NT2/D1 (cell line): Measurements from ENCODE around the gene ADGRL3.

ENCODE experiments used
- DNase-seq: peaks from one replicate; pipeline ENCODE4 v3.0.0-alpha.2; 2011; ENCODE audit warnings: low read depth, low spot score
- H3K27me3 ChIP-seq: 2 replicates; pipeline ENCODE4 v1.6.0; 2011; ENCODE audit warnings: mild to moderate bottlenecking; ENCODE audit not compliant: insufficient read length, insufficient read depth
- H3K36me3 ChIP-seq: 2 replicates; pipeline ENCODE4 v1.6.1; 2011; ENCODE audit warnings: mild to moderate bottlenecking, low read length, mixed read lengths; ENCODE audit not compliant: insufficient read depth, insufficient read length
- H3K4me1 ChIP-seq: 2 replicates; pipeline ENCODE4 v1.5.1; 2011; ENCODE audit not compliant: insufficient read depth, insufficient read length
- H3K4me3 ChIP-seq: 2 replicates; pipeline ENCODE4 v1.5.1; 2011; ENCODE audit warnings: low read depth; ENCODE audit not compliant: insufficient read length
- H3K9ac ChIP-seq: 2 replicates; pipeline ENCODE4 v1.6.0; 2011; ENCODE audit warnings: low read depth; ENCODE audit not compliant: insufficient read length
- H3K9me3 ChIP-seq: 2 replicates; pipeline ENCODE4 v1.5.1; 2011; ENCODE audit warnings: mild to moderate bottlenecking, low read length; ENCODE audit not compliant: insufficient read depth
- SUZ12 ChIP-seq: IDR thresholded peaks from 2 replicates; pipeline ENCODE4 v1.6.1; 2011; ENCODE audit not compliant: insufficient read length, insufficient read depth; ENCODE audit errors: extremely low read depth
- YY1 ChIP-seq: IDR thresholded peaks from 2 replicates; pipeline ENCODE4 v1.6.1; 2011; ENCODE audit not compliant: insufficient read length, insufficient read depth
- ZNF274 ChIP-seq: IDR thresholded peaks from 2 replicates; pipeline ENCODE4 v1.6.1; 2011; ENCODE audit warnings: mild to moderate bottlenecking, low read depth, low read length

ADGRL3 gene

DNA sequence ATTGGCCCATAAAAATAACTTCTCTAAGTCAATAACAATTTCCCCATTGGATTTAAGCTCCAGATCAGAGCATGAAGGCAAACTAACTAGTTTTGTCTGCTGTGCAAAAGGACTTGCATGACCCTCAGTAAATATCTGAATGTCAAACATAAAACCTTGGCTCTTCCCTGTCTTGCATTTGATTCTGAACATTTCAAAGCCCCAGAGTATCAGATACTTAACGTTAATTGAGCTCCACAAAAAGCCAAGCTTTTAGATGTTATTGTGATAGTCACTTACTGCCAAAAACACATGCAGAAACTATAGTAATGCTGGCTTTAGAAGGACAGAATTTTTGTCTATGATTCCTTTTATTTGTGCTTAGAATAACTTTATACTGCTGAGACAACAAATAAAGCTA lies 664.2 kb downstream of the ADGRL3 start:
- H3K27me3 ChIP-seq, result no peaks in the 10 kb centered on the region
- no peaks in the 10 kb centered on the region for H3K4me1 ChIP-seq
- DNase-seq, result no peak
- no peaks in the 10 kb centered on the region for H3K36me3 ChIP-seq
- TF ChIP-seq SUZ12, result no peak
- TF ChIP-seq YY1, result no peak
- no peak for TF ChIP-seq ZNF274
- no peak overlapping the region for H3K9ac ChIP-seq
- H3K4me3 ChIP-seq, result no peak overlapping the region
- no peaks in the 10 kb centered on the region for H3K9me3 ChIP-seq

DNA sequence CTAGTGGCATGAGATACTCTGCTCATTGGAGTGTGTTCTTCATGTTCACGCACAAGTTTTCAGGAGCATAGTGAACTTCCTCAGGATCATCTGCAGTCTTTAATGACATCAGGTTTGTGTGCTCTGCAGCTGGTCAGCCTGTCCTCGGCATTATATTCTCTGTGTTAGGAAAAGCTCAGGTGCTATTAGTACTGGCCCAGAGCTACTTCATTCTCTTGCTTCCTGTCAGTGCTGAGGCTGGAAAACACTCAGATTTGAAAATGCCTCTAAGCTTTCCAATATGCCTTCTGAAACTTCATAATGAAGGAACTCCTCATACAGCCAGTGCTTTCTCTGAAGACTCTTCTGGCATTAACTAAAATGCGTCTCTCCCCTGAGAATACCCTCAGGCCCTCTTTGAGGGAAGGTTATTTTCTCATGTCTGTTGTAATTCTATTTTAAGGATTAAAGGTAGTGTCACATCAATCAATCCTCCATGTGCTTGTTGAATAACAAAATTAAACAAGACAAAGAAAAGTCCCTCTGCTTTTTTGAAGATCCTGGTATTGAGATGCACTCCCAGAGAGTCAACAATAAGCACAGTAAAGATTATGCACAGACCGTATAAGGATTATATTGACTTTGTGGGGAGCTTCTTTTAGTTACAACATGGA lies 666.4 kb downstream of the ADGRL3 start:
- H3K4me3 ChIP-seq, result no peak overlapping the region
- no peaks in the 10 kb centered on the region for H3K36me3 ChIP-seq
- no peak for DNase-seq
- no peaks in the 10 kb centered on the region for H3K4me1 ChIP-seq
- no peaks in the 10 kb centered on the region for H3K9me3 ChIP-seq
- no peaks in the 10 kb centered on the region for H3K27me3 ChIP-seq
- H3K9ac ChIP-seq, result no peak overlapping the region
- TF ChIP-seq SUZ12 (no peak), YY1 (no peak), ZNF274 (no peak)

DNA sequence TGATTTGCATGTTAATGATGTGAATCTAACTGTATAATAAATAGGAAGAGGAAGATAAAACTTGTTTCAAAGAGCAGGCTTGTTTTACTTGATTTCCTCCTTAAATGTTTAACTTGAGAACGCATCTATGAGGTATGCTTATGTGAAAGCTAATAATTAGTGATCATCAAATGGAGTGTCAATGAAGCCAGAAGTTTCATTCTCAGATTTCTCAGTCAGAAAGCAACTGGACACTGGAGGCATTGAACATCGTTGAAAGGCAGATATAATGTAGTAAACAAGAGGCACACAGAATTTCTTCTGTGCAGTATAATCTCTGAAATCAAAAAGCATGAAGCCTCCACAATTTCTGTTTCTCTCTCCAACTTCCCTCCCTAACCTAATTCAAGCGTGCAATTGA lies 672.9 kb downstream of the ADGRL3 start:
- Histone ChIP-seq H3K36me3 (no peaks in the 10 kb centered on the region), H3K4me3 (no peak overlapping the region), H3K9ac (no peak overlapping the region), H3K4me1 (no peaks in the 10 kb centered on the region), H3K27me3 (no peaks in the 10 kb centered on the region), H3K9me3 (no peaks in the 10 kb centered on the region)
- no peak for DNase-seq
- no peak for TF ChIP-seq YY1
- no peak for TF ChIP-seq ZNF274
- no peak for TF ChIP-seq SUZ12

DNA sequence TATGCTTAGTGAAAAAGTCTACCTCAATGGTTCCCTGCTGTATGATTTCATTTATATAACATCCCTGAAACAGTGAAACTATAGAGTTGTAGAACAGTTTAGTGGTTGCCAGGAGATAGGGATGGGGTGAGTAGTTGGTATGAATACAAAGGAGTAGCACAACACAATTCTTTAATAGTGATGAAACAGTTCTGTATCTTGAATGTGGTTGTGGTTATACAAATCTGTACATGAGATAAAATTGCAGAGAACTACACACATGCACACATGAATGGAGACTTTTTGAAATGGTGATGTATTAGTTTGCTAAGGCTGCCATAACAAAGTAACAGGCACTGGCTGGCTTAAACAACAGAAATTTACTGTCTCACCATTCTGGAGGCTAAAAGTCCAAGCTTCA lies 677.1 kb downstream of the ADGRL3 start:
- Histone ChIP-seq H3K36me3 (no peaks in the 10 kb centered on the region), H3K9me3 (no peaks in the 10 kb centered on the region), H3K9ac (no peak overlapping the region), H3K4me1 (no peaks in the 10 kb centered on the region), H3K4me3 (no peak overlapping the region), H3K27me3 (no peaks in the 10 kb centered on the region)
- TF ChIP-seq SUZ12 (no peak), YY1 (no peak), ZNF274 (no peak)
- no peak for DNase-seq

DNA sequence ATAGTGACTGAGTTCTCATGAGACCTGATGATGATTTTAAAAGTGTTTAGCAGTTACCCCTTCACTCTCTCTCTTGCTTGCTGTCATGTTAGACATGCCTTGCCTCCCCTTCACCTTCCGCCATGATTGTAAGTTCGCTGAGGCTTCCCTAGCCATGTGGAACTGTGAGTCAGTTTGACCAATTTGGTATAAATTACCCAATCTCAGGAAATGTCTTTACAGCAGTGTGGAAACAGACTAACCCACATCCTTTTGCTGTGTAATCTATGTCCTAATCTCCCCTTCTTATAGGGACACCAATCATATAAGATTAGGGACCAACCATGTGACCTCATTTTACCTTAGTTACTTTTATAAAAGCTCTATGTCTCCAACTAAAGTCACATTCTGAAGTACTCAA lies 677.8 kb downstream of the ADGRL3 start:
- no peak for DNase-seq
- no peaks in the 10 kb centered on the region for H3K9me3 ChIP-seq
- H3K4me3 ChIP-seq, result no peak overlapping the region
- H3K4me1 ChIP-seq, result no peaks in the 10 kb centered on the region
- H3K36me3 ChIP-seq, result no peaks in the 10 kb centered on the region
- H3K27me3 ChIP-seq, result no peaks in the 10 kb centered on the region
- H3K9ac ChIP-seq, result no peak overlapping the region
- TF ChIP-seq ZNF274, result no peak
- no peak for TF ChIP-seq YY1

DNA sequence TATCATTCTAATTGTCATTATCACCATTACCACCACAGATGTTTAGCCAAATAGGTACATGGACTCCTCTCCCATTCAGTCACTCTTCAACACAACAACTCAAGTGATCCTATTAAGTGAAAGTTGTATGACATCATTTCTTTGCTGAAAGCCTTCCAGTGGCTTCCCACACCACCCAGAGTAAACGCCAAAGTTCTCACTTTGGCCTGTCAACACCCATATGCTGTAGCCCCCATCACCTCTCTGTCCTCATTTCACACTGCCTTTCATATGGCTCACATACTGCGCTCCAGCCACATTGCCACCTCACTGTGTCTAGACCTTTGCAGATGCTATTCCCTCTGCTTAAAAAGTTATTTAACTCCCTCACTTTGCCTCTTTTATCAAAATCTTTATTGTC lies 682.3 kb downstream of the ADGRL3 start:
- Histone ChIP-seq H3K36me3 (no peaks in the 10 kb centered on the region), H3K27me3 (no peaks in the 10 kb centered on the region), H3K4me3 (no peak overlapping the region), H3K4me1 (no peaks in the 10 kb centered on the region), H3K9me3 (no peaks in the 10 kb centered on the region), H3K9ac (no peak overlapping the region)
- TF ChIP-seq ZNF274 (no peak), SUZ12 (no peak), YY1 (no peak)
- DNase-seq, result no peak

DNA sequence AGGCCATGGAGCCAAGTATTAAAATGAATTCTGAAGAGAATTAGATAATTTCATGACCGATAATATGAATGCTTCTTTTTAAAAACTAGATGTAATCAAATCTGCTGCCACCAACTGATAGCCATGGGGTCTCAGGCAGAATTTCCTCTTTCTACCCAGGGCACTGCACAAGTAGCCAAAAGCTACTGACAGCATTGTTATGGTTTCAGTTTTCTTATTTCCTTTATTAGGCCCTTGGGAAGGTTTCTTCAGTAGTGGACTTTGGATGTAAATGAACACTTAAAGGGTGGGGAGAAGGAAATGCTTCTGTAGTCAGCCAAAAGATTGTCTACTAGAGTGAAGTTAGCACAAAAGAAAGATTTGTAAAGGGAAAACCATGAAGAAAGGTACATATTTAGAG lies 686.0 kb downstream of the ADGRL3 start:
- TF ChIP-seq SUZ12, result no peak
- no peak for TF ChIP-seq YY1
- no peak for TF ChIP-seq ZNF274
- Histone ChIP-seq H3K4me3 (no peak overlapping the region), H3K36me3 (no peaks in the 10 kb centered on the region), H3K9me3 (no peaks in the 10 kb centered on the region), H3K27me3 (no peaks in the 10 kb centered on the region), H3K4me1 (no peaks in the 10 kb centered on the region), H3K9ac (no peak overlapping the region)
- DNase-seq, result no peak
